D721Med (cell line): ENCODE results near the gene NPLOC4.
"Not testable (repeated sequence)": the region's sequence is repeated elsewhere in the genome, so short reads cannot be mapped to it uniquely, and the experiment has no call there.

ENCODE experiments used
- DNase-seq: peaks from one replicate; pipeline ENCODE4 v3.0.0; 2011; ENCODE audit warnings: low spot score; ENCODE audit not compliant: insufficient read length
- FAIRE-seq: peaks from 2 replicates; lab custom pipeline; 2011; peaks lifted over from hg19 to GRCh38; lab: Jason Lieb, UNC
- TF ChIP-seq, protein P1 (sequence below): IDR thresholded peaks from 2 replicates; pipeline ENCODE4 v1.5.1; 2012; ENCODE audit warnings: mild to moderate bottlenecking, control low read depth; ENCODE audit not compliant: insufficient read depth; ENCODE audit errors: missing control alignments

NPLOC4 gene

DNA sequence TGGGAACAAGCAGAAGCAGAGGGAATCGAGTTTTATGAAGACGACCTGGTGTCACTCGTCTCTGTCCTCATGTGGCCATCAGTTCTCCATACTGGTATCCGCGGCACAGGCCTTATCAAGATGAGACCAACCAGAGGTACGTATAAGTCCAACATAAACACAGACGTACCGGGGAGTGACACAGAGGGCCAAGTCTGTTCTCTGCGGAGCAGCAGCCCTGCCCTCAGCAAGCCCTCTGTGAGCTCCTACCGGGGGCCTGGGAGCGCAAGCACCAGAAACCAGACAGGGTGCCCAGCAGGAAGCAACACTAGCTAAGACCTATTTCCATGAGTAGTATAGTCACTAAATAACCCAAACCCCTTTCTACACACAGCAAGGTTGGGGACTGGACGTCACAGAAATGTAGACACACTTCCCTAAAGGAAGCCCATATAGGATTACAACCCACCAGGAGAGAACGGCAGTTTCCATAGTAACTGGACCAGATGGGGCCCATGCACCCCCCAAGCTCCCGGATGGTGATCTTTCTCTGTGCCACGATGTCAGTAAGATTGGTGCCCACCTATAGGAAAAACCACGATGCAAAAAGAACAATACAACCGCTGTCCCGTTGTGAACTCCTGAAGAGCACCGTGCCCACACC lies 45.8 kb upstream of the NPLOC4 start:
- FAIRE-seq (no peak), DNase-seq (no peak)
- TF ChIP-seq, protein P1, sequence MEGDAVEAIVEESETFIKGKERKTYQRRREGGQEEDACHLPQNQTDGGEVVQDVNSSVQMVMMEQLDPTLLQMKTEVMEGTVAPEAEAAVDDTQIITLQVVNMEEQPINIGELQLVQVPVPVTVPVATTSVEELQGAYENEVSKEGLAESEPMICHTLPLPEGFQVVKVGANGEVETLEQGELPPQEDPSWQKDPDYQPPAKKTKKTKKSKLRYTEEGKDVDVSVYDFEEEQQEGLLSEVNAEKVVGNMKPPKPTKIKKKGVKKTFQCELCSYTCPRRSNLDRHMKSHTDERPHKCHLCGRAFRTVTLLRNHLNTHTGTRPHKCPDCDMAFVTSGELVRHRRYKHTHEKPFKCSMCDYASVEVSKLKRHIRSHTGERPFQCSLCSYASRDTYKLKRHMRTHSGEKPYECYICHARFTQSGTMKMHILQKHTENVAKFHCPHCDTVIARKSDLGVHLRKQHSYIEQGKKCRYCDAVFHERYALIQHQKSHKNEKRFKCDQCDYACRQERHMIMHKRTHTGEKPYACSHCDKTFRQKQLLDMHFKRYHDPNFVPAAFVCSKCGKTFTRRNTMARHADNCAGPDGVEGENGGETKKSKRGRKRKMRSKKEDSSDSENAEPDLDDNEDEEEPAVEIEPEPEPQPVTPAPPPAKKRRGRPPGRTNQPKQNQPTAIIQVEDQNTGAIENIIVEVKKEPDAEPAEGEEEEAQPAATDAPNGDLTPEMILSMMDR = no peak

DNA sequence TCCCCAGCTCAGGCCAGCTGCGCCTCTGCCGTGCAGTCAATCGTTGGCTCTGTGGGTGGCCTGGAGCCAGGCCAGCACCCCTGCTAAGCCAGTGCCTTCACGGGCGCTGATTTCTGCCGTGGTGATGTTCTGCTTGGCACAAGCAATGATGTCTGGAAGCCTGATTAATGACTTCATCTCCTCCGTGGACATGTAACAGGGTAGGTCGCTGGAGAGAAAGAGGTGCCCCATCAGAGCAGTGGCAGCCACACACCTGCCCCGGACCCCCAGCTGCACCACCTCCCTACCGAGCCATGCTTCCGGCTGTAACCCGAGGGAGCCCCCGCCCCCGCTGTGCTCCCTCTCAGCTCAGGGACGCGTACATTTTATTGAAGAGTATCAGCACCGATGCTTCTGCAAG lies 44.8 kb upstream of the NPLOC4 start:
- FAIRE-seq (no peak), DNase-seq (no peak)
- TF ChIP-seq, protein P1 = no peak

DNA sequence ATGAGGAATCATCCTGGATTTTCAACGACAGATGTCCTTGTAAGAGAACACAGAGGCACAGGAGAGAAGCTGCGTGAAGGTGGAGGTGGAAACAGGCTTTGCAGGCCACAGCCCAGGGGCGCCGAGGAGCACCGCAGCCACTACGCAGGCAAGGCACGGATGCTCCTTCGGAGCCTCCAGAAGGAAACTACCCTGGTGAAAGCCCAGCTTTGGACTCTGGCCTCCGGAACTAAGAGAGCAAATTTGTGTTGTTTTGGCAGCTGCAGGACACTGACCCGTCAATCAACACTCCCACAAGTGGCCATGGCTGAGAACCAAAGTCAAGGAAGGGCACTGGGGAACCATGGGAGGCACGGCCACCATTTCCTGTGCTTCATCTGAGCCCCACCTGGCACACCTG lies 43.2 kb upstream of the NPLOC4 start:
- TF ChIP-seq, protein P1 = no peak
- no peak for FAIRE-seq
- DNase-seq = no peak

DNA sequence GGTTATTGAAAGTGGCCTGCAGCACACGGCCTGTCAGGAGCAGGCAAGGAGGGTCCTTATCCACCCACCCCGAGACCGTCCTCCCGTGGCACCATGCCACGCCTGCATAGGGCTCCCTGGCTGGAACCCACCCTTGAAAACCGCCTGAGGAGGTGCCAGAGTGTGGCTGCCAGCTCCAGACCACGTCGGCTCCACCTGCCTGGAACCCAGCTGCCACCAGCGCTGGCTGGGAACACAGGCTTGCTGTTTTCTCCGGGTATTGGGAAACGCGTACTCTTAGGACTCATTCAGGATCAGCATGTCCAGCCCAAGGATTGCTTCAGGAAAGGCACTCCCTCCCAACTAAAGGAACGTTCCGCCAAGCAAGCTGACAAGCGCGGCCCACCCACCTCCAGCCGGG lies 40.0 kb upstream of the NPLOC4 start:
- TF ChIP-seq, protein P1 = no peak
- FAIRE-seq = no peak
- DNase-seq = no peak

DNA sequence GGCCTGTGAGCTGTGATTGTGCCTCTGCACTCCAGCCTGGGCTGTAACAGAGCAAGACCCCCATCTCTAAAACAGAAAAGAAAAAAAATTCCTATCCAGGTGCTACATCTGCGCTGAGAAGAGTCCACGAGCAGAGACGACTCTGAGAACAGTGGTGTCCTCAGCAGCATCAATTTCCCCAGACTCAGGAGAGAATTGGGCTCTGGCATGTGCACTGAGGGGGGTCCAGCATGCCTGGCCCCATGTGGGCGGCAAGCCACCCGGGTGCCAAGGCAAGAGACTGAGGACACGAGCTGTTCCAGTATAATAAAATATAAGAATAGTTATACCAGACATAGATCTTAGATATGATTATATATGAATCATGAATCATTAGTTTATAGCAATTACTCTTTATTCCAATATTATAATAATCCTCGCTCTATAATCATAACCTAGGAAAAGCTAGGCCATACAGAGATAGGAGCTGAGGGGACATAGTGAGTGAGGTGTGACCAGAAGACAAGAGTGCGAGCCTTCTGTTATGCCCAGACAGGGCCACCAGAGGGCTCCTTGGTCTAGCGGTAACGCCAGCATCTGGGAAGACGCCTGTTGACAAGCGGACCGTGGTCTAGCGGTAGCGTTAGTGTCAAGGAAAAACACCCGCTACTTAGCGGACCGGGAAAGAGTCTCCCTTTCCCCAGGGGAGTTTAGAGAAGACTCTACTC lies 38.8 kb upstream of the NPLOC4 start:
- not testable (repeated sequence) for FAIRE-seq, DNase-seq
- TF ChIP-seq, protein P1 = peak; percentile 44

DNA sequence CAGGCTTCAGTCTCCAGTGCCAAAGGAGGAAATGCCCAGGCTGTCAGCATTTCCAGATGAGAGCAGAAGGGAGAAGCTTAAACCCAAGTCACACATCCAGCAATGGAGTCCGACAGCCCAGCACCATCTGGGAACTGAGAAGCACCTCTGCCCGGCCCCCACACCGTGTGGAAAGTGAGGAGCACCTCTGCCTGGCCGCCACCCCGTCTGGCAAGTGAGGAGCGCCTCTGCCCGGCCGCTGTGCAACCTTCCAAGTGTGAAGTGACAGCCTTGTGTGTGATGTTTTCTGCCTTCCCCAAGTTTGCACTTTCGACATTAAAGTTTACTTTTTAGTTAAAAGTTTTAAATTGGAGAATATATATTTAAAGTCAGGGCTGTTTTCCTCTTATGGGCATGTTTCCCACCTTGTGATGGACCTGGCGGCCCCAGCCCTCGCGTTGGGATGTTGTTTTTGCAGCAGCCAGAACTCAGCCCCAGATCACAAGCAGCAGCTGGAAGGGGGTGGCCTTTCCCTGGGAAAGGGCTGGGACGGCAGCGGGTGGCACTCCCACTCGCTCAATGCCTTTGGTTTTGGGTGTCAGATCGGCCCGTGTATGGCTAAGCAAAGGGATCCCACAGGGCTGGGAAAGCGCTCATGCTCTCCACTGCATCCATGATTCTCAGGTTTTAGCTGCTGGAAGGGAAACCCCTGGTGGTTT lies 36.8 kb upstream of the NPLOC4 start:
- DNase-seq (no peak), FAIRE-seq (no peak)
- TF ChIP-seq, protein P1 = no peak
